ENCODE results near the gene RPS2.

DNA sequence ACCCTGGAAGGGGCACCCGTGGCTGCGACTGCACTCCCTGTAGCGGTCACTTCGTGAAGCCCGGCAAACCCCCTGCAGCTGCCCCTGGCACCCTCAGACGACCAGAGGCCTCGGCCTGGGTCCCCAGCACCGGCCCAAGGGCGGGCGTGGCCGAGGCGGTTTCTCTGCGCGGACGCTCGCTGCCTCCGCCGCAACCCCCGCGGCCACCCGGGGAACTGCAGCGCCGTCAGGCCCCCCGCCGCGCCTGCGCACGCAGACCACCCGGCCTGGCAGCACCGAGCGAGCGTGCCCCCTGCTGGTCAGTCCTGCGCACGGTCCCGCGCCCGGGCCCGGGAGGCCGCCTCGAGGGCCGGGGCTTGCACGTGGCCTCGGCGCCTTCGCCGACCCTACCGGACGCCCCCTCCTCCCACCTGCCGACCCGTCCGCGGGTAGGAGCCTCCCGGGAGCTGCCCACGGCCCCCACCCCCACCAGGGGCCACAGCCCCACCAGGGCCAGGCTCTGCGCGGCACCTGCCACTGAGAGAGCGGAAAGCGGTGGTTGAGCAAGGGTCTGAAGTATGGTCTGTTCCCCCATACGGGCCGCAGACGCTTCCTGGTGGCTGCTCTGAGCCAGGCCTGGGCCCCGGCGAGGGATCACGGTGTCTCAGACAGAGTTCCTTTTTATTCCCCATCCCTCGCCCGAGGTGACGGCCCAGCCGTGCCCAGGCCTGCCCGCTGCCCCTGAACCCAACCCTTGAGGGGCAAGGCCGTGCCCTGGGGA is 34.9 kb downstream of the RPS2 start:
- peak; percentile 66 for TF ChIP-seq POLR2AphosphoS5 (IDR thresholded peaks at IDR 0.05; ENCODE audit: low read depth)
- TF ChIP-seq, protein P1, sequence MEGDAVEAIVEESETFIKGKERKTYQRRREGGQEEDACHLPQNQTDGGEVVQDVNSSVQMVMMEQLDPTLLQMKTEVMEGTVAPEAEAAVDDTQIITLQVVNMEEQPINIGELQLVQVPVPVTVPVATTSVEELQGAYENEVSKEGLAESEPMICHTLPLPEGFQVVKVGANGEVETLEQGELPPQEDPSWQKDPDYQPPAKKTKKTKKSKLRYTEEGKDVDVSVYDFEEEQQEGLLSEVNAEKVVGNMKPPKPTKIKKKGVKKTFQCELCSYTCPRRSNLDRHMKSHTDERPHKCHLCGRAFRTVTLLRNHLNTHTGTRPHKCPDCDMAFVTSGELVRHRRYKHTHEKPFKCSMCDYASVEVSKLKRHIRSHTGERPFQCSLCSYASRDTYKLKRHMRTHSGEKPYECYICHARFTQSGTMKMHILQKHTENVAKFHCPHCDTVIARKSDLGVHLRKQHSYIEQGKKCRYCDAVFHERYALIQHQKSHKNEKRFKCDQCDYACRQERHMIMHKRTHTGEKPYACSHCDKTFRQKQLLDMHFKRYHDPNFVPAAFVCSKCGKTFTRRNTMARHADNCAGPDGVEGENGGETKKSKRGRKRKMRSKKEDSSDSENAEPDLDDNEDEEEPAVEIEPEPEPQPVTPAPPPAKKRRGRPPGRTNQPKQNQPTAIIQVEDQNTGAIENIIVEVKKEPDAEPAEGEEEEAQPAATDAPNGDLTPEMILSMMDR (IDR thresholded peaks at IDR 0.05; ENCODE audit: insufficient read depth, low read length), result peak; percentile 45

All from HL-60 (cell line).